ENCODE results near the gene TKT.

The TKT gene

DNA sequence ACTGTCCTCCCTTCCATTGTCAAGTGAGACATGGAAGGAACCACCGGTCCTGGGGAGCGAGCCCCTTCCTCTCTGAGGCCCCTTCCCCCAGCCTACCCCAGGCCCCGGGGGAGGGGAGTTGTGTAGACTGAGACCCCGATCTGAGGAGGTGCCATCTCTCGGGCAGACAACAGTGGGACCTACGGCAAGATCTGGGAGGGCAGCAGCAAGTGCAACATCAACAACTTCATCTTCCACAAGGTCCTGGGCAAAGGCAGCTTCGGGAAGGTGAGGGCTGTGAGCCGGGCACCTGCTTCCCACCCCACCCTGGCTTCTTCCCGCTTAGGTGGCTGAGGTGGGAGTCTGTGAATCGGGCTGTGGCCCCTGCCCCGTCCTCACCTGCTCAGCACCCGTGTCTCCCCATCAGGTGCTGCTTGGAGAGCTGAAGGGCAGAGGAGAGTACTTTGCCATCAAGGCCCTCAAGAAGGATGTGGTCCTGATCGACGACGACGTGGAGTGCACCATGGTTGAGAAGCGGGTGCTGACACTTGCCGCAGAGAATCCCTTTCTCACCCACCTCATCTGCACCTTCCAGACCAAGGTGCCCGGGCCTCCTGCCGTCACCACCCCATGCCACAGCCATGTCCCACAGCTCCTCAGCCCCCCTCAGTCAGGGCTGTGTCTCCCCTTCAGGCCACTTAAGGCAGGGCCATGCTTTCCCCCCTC lies 69.9 kb downstream of the TKT start:
- no peaks in the 10 kb centered on the region for H3K27me3 ChIP-seq
- no peak overlapping the region for H3K27ac ChIP-seq
- H3K9ac ChIP-seq, result no peak overlapping the region
- TF ChIP-seq Cebpa-rat (IDR thresholded peaks at IDR 0.05), result no peak
- H3K9me3 ChIP-seq, result no peaks in the 10 kb centered on the region
- H3K4me2 ChIP-seq, result no peak overlapping the region
- H3K36me3 ChIP-seq, result peaks cover 97% of the 10 kb centered on the region
- peaks cover 17% of the 10 kb centered on the region; the same call in 1 of the 2 replicates for H4K20me1 ChIP-seq
- no peak overlapping the region for H3K4me3 ChIP-seq
- H3K4me1 ChIP-seq, result peaks cover 9% of the 10 kb centered on the region

DNA sequence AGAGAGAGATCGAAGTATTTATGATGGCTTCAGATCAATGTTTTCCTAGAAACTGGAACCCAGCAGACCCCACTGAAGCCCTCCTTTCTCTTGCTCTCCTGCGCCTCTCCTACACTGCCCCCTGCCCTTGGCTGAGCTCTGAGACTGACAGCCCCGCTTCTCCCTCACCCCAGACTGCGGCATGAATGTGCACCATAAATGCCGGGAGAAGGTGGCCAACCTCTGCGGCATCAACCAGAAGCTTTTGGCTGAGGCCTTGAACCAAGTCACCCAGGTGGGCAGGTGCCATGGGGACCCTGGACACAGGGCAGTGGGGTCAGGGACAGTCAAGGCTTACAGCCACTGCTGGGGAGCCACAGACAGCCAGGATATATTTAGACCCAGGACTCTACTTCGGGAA lies 71.1 kb downstream of the TKT start:
- peaks cover 93% of the 10 kb centered on the region for H3K36me3 ChIP-seq

DNA sequence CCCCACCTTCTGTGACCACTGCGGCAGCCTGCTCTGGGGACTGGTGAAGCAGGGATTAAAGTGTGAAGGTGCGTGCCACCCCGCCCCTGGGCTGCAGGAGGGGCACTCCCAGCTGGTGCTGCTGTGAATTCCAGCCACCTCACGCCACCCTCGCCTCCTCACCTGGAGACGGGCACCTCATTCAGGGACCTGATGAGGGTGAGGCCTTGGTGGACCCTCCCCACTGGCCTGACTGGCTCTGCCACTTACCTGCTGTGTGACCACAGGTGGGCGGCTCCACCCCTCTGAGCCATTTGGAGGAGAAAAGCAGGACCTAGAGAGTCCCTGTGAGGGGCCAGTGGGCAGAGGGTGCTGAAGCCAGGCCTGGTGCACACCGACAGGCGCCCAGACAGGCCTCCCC lies 72.3 kb downstream of the TKT start:
- TF ChIP-seq Cebpa-rat (IDR thresholded peaks at IDR 0.05), result no peak
- Histone ChIP-seq H3K4me3 (no peak overlapping the region), H3K36me3 (peaks cover 93% of the 10 kb centered on the region), H3K4me1 (peaks cover 33% of the 10 kb centered on the region), H3K4me2 (no peak overlapping the region), H4K20me1 (peaks cover 37% of the 10 kb centered on the region), H3K9ac (no peak overlapping the region), H3K27ac (no peak overlapping the region), H3K27me3 (no peaks in the 10 kb centered on the region), H3K9me3 (no peaks in the 10 kb centered on the region)

More for the DNA sequence above, 71.1 kb downstream of the TKT start:
- Histone ChIP-seq H3K27ac (no peak overlapping the region), H3K4me2 (no peak overlapping the region), H4K20me1 (peaks cover 28% of the 10 kb centered on the region), H3K9ac (no peak overlapping the region), H3K27me3 (no peaks in the 10 kb centered on the region), H3K9me3 (no peaks in the 10 kb centered on the region), H3K4me3 (no peak overlapping the region), H3K4me1 (peaks cover 21% of the 10 kb centered on the region)
- TF ChIP-seq Cebpa-rat (IDR thresholded peaks at IDR 0.05), result no peak

DNA sequence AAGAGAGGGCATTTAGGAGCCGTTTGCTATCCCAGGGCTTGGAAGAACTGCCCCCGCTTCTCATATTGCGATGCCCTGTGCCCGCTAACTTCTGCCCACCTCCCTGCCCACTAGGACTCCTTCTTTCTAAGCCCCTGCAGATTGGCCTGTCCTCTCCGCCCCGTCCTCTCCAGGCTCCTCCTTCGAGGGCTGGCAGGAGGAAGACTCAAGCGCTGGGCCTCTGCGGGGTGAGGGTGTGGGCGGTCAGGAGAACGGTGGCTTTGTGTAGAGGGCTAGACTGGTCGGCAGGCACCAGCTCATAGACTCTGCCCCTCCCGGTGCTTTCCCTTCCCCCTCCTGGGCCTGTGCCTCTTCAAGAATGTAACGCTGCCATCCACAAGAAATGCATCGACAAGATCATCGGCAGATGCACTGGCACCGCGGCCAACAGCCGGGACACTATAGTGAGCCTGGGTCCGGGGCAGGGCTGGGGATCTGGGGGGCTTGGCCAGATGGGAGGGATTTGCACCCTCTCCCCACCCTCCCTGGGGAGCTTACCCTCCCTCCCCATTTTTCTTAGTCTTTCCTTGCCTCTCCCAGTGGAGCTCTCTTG lies 73.0 kb downstream of the TKT start:
- H3K27me3 ChIP-seq, result no peaks in the 10 kb centered on the region
- H3K9ac ChIP-seq, result no peak overlapping the region
- peaks cover 34% of the 10 kb centered on the region for H3K4me1 ChIP-seq
- no peak overlapping the region for H3K4me2 ChIP-seq
- H3K36me3 ChIP-seq, result peaks cover 94% of the 10 kb centered on the region
- no peak overlapping the region for H3K4me3 ChIP-seq
- H3K9me3 ChIP-seq, result no peaks in the 10 kb centered on the region
- H4K20me1 ChIP-seq, result peaks cover 43% of the 10 kb centered on the region
- no peak overlapping the region for H3K27ac ChIP-seq
- no peak for TF ChIP-seq Cebpa-rat (IDR thresholded peaks at IDR 0.05)

DNA sequence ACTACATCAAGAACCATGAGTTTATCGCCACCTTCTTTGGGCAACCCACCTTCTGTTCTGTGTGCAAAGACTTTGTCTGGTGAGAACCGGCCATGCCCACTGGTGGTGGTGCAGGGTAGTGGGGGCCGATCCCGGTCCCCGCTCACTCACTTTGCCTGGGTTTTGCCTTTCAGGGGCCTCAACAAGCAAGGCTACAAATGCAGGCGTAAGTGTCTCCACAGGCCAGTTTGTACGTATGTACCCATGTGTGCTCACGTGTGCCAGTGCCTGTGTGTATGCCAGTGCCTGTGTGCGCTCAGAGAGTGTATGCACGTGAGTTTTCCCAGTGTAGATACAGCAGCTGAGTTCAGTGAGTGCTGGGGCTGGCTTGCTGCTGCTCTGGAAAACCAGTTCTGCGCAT lies 74.3 kb downstream of the TKT start:
- peaks cover 57% of the 10 kb centered on the region for H4K20me1 ChIP-seq
- peak overlapping the region; percentile 93 for H3K4me2 ChIP-seq
- no peaks in the 10 kb centered on the region for H3K27me3 ChIP-seq
- peaks cover 92% of the 10 kb centered on the region for H3K36me3 ChIP-seq
- peaks cover 34% of the 10 kb centered on the region for H3K4me1 ChIP-seq
- no peak overlapping the region for H3K4me3 ChIP-seq
- H3K9ac ChIP-seq, result no peak overlapping the region
- 0 out of 2 replicates have a peak overlapping the region, but pooled peaks have one; percentile 69 for H3K27ac ChIP-seq
- no peak for TF ChIP-seq Cebpa-rat (IDR thresholded peaks at IDR 0.05)
- no peaks in the 10 kb centered on the region for H3K9me3 ChIP-seq

DNA sequence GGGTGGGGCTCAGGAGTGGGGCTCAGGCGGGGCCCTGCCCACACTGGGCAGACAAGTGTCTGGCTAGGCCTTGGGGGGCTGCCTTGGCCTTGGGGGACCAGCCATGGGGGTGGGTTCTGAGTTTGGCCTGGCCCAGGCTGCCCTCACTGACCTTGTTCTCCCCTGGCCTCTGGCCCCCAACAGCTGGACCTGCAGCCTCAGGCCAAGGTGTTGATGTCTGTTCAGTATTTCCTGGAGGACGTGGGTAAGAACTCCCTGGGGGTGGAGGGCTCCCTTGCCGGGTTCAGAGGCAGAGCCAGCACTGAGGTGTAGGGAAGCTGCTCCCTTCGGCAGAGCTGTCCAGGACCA lies 74.8 kb downstream of the TKT start:
- H3K27me3 ChIP-seq, result no peaks in the 10 kb centered on the region
- H3K4me2 ChIP-seq, result peak overlapping the region; percentile 93
- H3K36me3 ChIP-seq, result peaks cover 92% of the 10 kb centered on the region
- no peaks in the 10 kb centered on the region for H3K9me3 ChIP-seq
- H3K4me1 ChIP-seq, result peaks cover 34% of the 10 kb centered on the region
- H3K27ac ChIP-seq, result peak overlapping the region; percentile 69
- no peak overlapping the region; the same call in 1 of the 2 replicates for H3K9ac ChIP-seq
- H4K20me1 ChIP-seq, result peaks cover 62% of the 10 kb centered on the region
- no peak overlapping the region for H3K4me3 ChIP-seq
- TF ChIP-seq Cebpa-rat (IDR thresholded peaks at IDR 0.05), result no peak

DNA sequence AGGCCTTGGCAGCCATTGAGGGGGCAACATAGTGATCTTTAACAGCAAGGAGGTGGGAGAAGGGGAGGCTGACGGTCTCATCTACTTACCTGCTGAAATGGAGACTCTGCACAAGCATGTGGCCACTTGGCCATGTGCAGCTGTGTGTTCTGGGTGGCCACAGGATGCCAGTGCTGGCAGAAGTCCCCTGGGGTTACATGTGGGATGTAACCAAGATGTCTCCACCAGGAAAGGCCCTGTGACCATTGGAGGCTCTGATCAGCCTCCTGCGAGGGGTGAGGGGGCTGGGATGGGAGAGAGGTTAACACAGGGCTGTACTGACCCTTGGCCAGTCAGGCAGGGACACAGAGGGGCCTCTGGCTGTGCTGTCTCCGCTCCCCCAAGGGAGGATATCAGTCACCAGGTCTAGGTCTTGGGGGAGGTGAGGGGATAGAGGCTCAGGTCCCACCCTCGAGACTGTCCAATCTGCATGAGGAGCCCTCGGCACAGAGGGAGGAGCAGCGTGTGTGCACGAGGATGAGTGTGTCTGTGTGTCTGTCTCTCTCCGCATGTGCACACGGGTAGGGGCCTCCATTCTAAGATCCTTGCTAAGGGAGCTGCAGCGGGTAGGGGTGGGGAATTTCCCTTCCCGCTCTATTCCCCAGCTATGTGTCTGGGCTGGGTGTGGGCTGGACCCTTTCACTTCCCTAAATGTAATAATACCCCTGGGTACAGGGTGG lies 75.4 kb downstream of the TKT start:
- Histone ChIP-seq H3K9ac (peak overlapping the region; percentile 58), H3K27ac (peak overlapping the region; percentile 69), H3K36me3 (peaks cover 92% of the 10 kb centered on the region), H3K4me3 (0 out of 2 replicates have a peak overlapping the region, but pooled peaks have one; percentile 24), H3K4me2 (peak overlapping the region; percentile 93), H3K4me1 (peaks cover 34% of the 10 kb centered on the region), H3K9me3 (no peaks in the 10 kb centered on the region), H3K27me3 (no peaks in the 10 kb centered on the region), H4K20me1 (peaks cover 67% of the 10 kb centered on the region)
- TF ChIP-seq Cebpa-rat (IDR thresholded peaks at IDR 0.05), result no peak

DNA sequence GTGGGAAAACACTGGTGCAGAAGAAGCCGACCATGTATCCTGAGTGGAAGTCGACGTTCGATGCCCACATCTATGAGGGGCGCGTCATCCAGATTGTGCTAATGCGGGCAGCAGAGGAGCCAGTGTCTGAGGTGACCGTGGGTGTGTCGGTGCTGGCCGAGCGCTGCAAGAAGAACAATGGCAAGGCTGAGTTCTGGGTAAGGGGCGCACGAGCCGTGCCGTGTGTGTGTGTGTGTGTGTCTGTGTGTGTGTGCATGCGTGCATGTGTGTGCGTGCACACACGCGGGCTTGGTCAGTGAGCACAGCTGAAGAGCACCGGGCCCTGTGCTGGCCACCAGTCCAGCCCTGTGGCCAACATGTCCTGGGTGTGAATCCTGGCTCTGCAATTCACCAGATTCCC lies 76.2 kb downstream of the TKT start:
- TF ChIP-seq Cebpa-rat (IDR thresholded peaks at IDR 0.05), result no peak
- Histone ChIP-seq H3K9ac (no peak overlapping the region), H3K9me3 (no peaks in the 10 kb centered on the region), H3K36me3 (peaks cover 92% of the 10 kb centered on the region), H3K27ac (peak overlapping the region; percentile 69), H3K4me3 (no peak overlapping the region), H3K27me3 (no peaks in the 10 kb centered on the region), H4K20me1 (peaks cover 76% of the 10 kb centered on the region), H3K4me2 (peak overlapping the region; percentile 93), H3K4me1 (peaks cover 39% of the 10 kb centered on the region)

DNA sequence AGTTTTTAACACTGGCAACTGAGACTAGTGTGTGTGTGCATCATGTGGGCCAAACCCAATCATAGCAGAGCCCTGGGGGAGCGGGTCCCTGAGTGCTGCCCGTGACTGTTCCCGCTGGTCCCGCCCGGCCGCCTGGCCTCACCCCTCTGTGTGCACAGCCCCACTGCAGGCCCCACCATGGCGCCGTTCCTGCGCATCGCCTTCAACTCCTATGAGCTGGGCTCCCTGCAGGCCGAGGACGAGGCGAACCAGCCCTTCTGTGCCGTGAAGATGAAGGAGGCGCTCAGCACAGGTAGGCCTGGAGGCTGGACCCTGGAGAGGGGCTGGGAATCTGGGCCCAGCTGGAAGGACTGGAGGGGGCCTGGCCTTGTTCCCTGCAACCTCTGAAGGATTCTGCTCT lies 77.6 kb downstream of the TKT start:
- Histone ChIP-seq H3K9me3 (no peaks in the 10 kb centered on the region), H3K4me2 (no peak overlapping the region), H3K4me3 (no peak overlapping the region), H3K36me3 (peaks cover 94% of the 10 kb centered on the region), H3K27ac (no peak overlapping the region), H3K4me1 (peaks cover 49% of the 10 kb centered on the region), H3K9ac (no peak overlapping the region), H4K20me1 (peaks cover 89% of the 10 kb centered on the region), H3K27me3 (no peaks in the 10 kb centered on the region)
- no peak for TF ChIP-seq Cebpa-rat (IDR thresholded peaks at IDR 0.05)
